Body of pancreas (tissue), 4 donors: ENCODE results near the gene APMAP.

Source experiments
- CTCF ChIP-seq, 7 experiments: fragments of 450-650 bp in 4 of 7; fragments of 200-600 bp in 3 of 7; sonication (generic) in 3 of 7; IDR thresholded peaks; one replicate each; pipeline ENCODE4 v1.5.1; 2016 to 2019; ENCODE audit warnings: antibody characterized with exemption in 7 of 7
- POLR2A ChIP-seq, 3 donors: fragments of 450-650 bp; IDR thresholded peaks; one replicate each; pipeline ENCODE4 v1.6.1; 2016; ENCODE audit warnings: antibody characterized with exemption in 3 of 3, mild to moderate bottlenecking in 2 of 3

GRCh38 chr20:24981282-24981681 is 11.3 kb downstream of the APMAP start:
- no peak for TF ChIP-seq POLR2A (IDR thresholded peaks at IDR 0.05)
- no peak for TF ChIP-seq CTCF (IDR thresholded peaks at IDR 0.05)
